ENCODE results near the gene VSIG2.

VSIG2 gene

GRCh38 chr11:124725719-124726105, 26.3 kb downstream of the VSIG2 start:
- TF ChIP-seq REST (IDR thresholded peaks at IDR 0.05; ENCODE audit: insufficient read depth in 1 of 2, low read depth in 2 of 2, low read length in 2 of 2) (no peak), SIN3A (IDR thresholded peaks at IDR 0.05; ENCODE audit: borderline replicate concordance, insufficient read depth, low read length) (no peak), FOXP2 (optimal IDR thresholded peaks at IDR 0.05; ENCODE audit: borderline replicate concordance, extremely low read depth, extremely low read length, insufficient read depth) (no peak), POLR2AphosphoS5 (IDR thresholded peaks at IDR 0.05; ENCODE audit: low read depth, low read length) (no peak), TAF1 (IDR thresholded peaks at IDR 0.05; ENCODE audit: borderline replicate concordance, insufficient read depth, low read length) (no peak)

GRCh38 chr11:124724979-124725718, 26.9 kb downstream of the VSIG2 start:
- TF ChIP-seq SIN3A (IDR thresholded peaks at IDR 0.05; ENCODE audit: borderline replicate concordance, insufficient read depth, low read length) (no peak), TAF1 (IDR thresholded peaks at IDR 0.05; ENCODE audit: borderline replicate concordance, insufficient read depth, low read length) (no peak), POLR2AphosphoS5 (IDR thresholded peaks at IDR 0.05; ENCODE audit: low read depth, low read length) (no peak), FOXP2 (optimal IDR thresholded peaks at IDR 0.05; ENCODE audit: borderline replicate concordance, extremely low read depth, extremely low read length, insufficient read depth) (no peak), REST (IDR thresholded peaks at IDR 0.05; ENCODE audit: insufficient read depth in 1 of 2, low read depth in 2 of 2, low read length in 2 of 2) (no peak)

GRCh38 chr11:124722176-124722575, 29.9 kb downstream of the VSIG2 start:
- no peak for TF ChIP-seq SIN3A (IDR thresholded peaks at IDR 0.05; ENCODE audit: borderline replicate concordance, insufficient read depth, low read length)
- TF ChIP-seq FOXP2 (optimal IDR thresholded peaks at IDR 0.05; ENCODE audit: borderline replicate concordance, extremely low read depth, extremely low read length, insufficient read depth), result no peak
- TF ChIP-seq POLR2AphosphoS5 (IDR thresholded peaks at IDR 0.05; ENCODE audit: low read depth, low read length), result no peak
- no peak for TF ChIP-seq REST (IDR thresholded peaks at IDR 0.05; ENCODE audit: insufficient read depth in 1 of 2, low read depth in 2 of 2, low read length in 2 of 2)

- no peak for TF ChIP-seq FOXP2 (optimal IDR thresholded peaks at IDR 0.05; ENCODE audit: borderline replicate concordance, extremely low read depth, extremely low read length, insufficient read depth)
- TF ChIP-seq POLR2AphosphoS5 (IDR thresholded peaks at IDR 0.05; ENCODE audit: low read depth, low read length), result no peak
- TF ChIP-seq SIN3A (IDR thresholded peaks at IDR 0.05; ENCODE audit: borderline replicate concordance, insufficient read depth, low read length), result no peak
- no peak for TF ChIP-seq TAF1 (IDR thresholded peaks at IDR 0.05; ENCODE audit: borderline replicate concordance, insufficient read depth, low read length)
- TF ChIP-seq REST (IDR thresholded peaks at IDR 0.05; ENCODE audit: insufficient read depth in 1 of 2, low read depth in 2 of 2, low read length in 2 of 2), result no peak
Observed at GRCh38 chr11:124719534-124719933, 32.5 kb downstream of the VSIG2 start.

All from PFSK-1 (cell line).